Rectal smooth muscle tissue (tissue), 1 donor: Measurements from ENCODE around the gene TNNC1.

Experiments
- H3K27ac ChIP-seq: one replicate; pipeline ENCODE4 v1.7.0; 2013; ENCODE audit warnings: low read depth, low read length, inconsistent platforms
- H3K27me3 ChIP-seq: one replicate; pipeline ENCODE4 v1.7.0; 2013; ENCODE audit warnings: low read length; ENCODE audit not compliant: control insufficient read depth, insufficient read depth
- H3K36me3 ChIP-seq: one replicate; pipeline ENCODE4 v1.7.0; 2013; ENCODE audit warnings: low read length; ENCODE audit not compliant: control insufficient read depth, insufficient read depth
- H3K4me1 ChIP-seq: one replicate; pipeline ENCODE4 v1.7.0; 2013; ENCODE audit warnings: low read length; ENCODE audit not compliant: control insufficient read depth, insufficient read depth
- H3K4me3 ChIP-seq: one replicate; pipeline ENCODE4 v1.7.0; 2013; ENCODE audit warnings: low read length
- H3K9ac ChIP-seq: one replicate; pipeline ENCODE4 v1.7.0; 2013; ENCODE audit warnings: low read length

TNNC1 gene

GRCh38 chr3:52479877-52480575, 26.2 kb upstream of the TNNC1 start:
- Histone ChIP-seq H3K27ac (no peak overlapping the region), H3K4me3 (no peak overlapping the region), H3K9ac (no peak overlapping the region), H3K27me3 (no peaks in the 10 kb centered on the region), H3K4me1 (peaks cover 6% of the 10 kb centered on the region), H3K36me3 (peaks cover 53% of the 10 kb centered on the region)

GRCh38 chr3:52479037-52479876, 25.4 kb upstream of the TNNC1 start:
- no peak overlapping the region for H3K4me3 ChIP-seq
- H3K9ac ChIP-seq: no peak overlapping the region
- no peaks in the 10 kb centered on the region for H3K27me3 ChIP-seq
- peaks cover 6% of the 10 kb centered on the region for H3K4me1 ChIP-seq
- no peak overlapping the region for H3K27ac ChIP-seq
- peaks cover 53% of the 10 kb centered on the region for H3K36me3 ChIP-seq

- Histone ChIP-seq H3K27me3 (no peaks in the 10 kb centered on the region), H3K4me3 (no peak overlapping the region), H3K4me1 (no peaks in the 10 kb centered on the region), H3K27ac (no peak overlapping the region), H3K9ac (no peak overlapping the region), H3K36me3 (peaks cover 59% of the 10 kb centered on the region)
Observed at GRCh38 chr3:52477796-52478095, 23.9 kb upstream of the TNNC1 start.

GRCh38 chr3:52477076-52477795, 23.4 kb upstream of the TNNC1 start:
- Histone ChIP-seq H3K27ac (no peak overlapping the region), H3K9ac (no peak overlapping the region), H3K4me1 (no peaks in the 10 kb centered on the region), H3K36me3 (peaks cover 62% of the 10 kb centered on the region), H3K27me3 (no peaks in the 10 kb centered on the region), H3K4me3 (no peak overlapping the region)

GRCh38 chr3:52473026-52473425, 19.2 kb upstream of the TNNC1 start:
- peaks cover 2% of the 10 kb centered on the region for H3K4me1 ChIP-seq
- H3K27me3 ChIP-seq: no peaks in the 10 kb centered on the region
- H3K27ac ChIP-seq: no peak overlapping the region
- no peak overlapping the region for H3K9ac ChIP-seq
- H3K4me3 ChIP-seq: no peak overlapping the region
- H3K36me3 ChIP-seq: peaks cover 32% of the 10 kb centered on the region

- no peak overlapping the region for H3K27ac ChIP-seq
- H3K4me3 ChIP-seq: no peak overlapping the region
- H3K27me3 ChIP-seq: no peaks in the 10 kb centered on the region
- peaks cover 2% of the 10 kb centered on the region for H3K4me1 ChIP-seq
- H3K36me3 ChIP-seq: peaks cover 26% of the 10 kb centered on the region
- H3K9ac ChIP-seq: no peak overlapping the region
Observed at GRCh38 chr3:52472239-52473000, 18.6 kb upstream of the TNNC1 start.

GRCh38 chr3:52471371-52472238, 17.8 kb upstream of the TNNC1 start:
- Histone ChIP-seq H3K9ac (no peak overlapping the region), H3K27ac (no peak overlapping the region), H3K27me3 (no peaks in the 10 kb centered on the region), H3K36me3 (peaks cover 23% of the 10 kb centered on the region), H3K4me3 (no peak overlapping the region), H3K4me1 (peaks cover 2% of the 10 kb centered on the region)

- Histone ChIP-seq H3K4me1 (peaks cover 2% of the 10 kb centered on the region), H3K4me3 (no peak overlapping the region), H3K27me3 (no peaks in the 10 kb centered on the region), H3K9ac (no peak overlapping the region), H3K36me3 (peaks cover 17% of the 10 kb centered on the region), H3K27ac (no peak overlapping the region)
Observed at GRCh38 chr3:52470920-52471319, 17.1 kb upstream of the TNNC1 start.

- Histone ChIP-seq H3K27ac (no peak overlapping the region), H3K4me1 (peaks cover 2% of the 10 kb centered on the region), H3K27me3 (no peaks in the 10 kb centered on the region), H3K36me3 (peaks cover 14% of the 10 kb centered on the region), H3K4me3 (no peak overlapping the region), H3K9ac (no peak overlapping the region)
Observed at GRCh38 chr3:52469001-52469400, 15.2 kb upstream of the TNNC1 start.

- Histone ChIP-seq H3K4me1 (peaks cover 2% of the 10 kb centered on the region), H3K36me3 (peaks cover 10% of the 10 kb centered on the region), H3K4me3 (no peak overlapping the region), H3K27ac (no peak overlapping the region), H3K27me3 (no peaks in the 10 kb centered on the region), H3K9ac (no peak overlapping the region)
Observed at GRCh38 chr3:52468336-52468735, 14.5 kb upstream of the TNNC1 start.

GRCh38 chr3:52463416-52463815, 9.6 kb upstream of the TNNC1 start:
- Histone ChIP-seq H3K4me3 (no peak overlapping the region), H3K4me1 (peaks cover 2% of the 10 kb centered on the region), H3K27me3 (no peaks in the 10 kb centered on the region), H3K9ac (no peak overlapping the region), H3K36me3 (peaks cover 11% of the 10 kb centered on the region), H3K27ac (no peak overlapping the region)
